AG04450 (cell line): ENCODE measurements around the gene TRIP4. TPM values are rescaled to one million over a fixed set of nuclear protein-coding genes. Genes with fewer than 3 reads are reported as not detected.
A peak's percentile ranks its signal among the peaks of the same experiment; 100 is the strongest.
"Not testable (repeated sequence)": the region's sequence is repeated elsewhere in the genome, so short reads cannot be mapped to it uniquely, and the experiment has no call there.

Experiments
- CTCF ChIA-PET: fragments of 300-600, 350-600 bp; formaldehyde crosslinking; extraction: SDS; loops from one replicate; lab custom pipeline; 2022; ENCODE audit warnings: antibody characterized with exemption, inconsistent platforms; lab: Charles Lee
- POLR2A ChIA-PET: fragments of 350-600 bp; formaldehyde crosslinking; extraction: SDS; loops from one replicate; lab custom pipeline; 2021; ENCODE audit warnings: antibody characterized with exemption, inconsistent platforms; lab: Yijun Ruan, JAX
- DNase-seq: peaks from one replicate; pipeline ENCODE4 v3.0.0-alpha.2; 2011; ENCODE audit warnings: low read depth, low spot score
- H3K27ac ChIP-seq: one replicate; pipeline ENCODE4 v1.5.1; 2012; ENCODE audit warnings: low read depth, low read length, control low read depth
- H3K27me3 ChIP-seq: one replicate; pipeline ENCODE4 v1.6.0; 2012; ENCODE audit warnings: low read length; ENCODE audit not compliant: control insufficient read depth, insufficient read depth
- H3K4me3 ChIP-seq: 2 replicates; pipeline ENCODE4 v1.5.1; 2011; ENCODE audit warnings: mild to moderate bottlenecking, low read depth, low read length, control low read depth
- H3K9me3 ChIP-seq: 2 replicates; pipeline ENCODE4 v1.5.1; 2012; ENCODE audit warnings: low read length; ENCODE audit not compliant: control insufficient read depth, insufficient read depth
- polyA plus RNA-seq: library from polyadenylated mRNA; depleted of rRNA; stranded (reverse); fragments of >200 nt; gene quantifications from 2 replicates; pipeline ENCODE4 v1.2.3, GENCODE V29; 2011
- TF ChIP-seq, protein P1 (sequence below): IDR thresholded peaks from 2 replicates; pipeline ENCODE4 v1.5.1; 2011; ENCODE audit warnings: low read depth, low read length, control low read depth, inconsistent platforms

TRIP4 gene
- polyA plus RNA-seq, 1 experiment = 28.0 TPM

DNA sequence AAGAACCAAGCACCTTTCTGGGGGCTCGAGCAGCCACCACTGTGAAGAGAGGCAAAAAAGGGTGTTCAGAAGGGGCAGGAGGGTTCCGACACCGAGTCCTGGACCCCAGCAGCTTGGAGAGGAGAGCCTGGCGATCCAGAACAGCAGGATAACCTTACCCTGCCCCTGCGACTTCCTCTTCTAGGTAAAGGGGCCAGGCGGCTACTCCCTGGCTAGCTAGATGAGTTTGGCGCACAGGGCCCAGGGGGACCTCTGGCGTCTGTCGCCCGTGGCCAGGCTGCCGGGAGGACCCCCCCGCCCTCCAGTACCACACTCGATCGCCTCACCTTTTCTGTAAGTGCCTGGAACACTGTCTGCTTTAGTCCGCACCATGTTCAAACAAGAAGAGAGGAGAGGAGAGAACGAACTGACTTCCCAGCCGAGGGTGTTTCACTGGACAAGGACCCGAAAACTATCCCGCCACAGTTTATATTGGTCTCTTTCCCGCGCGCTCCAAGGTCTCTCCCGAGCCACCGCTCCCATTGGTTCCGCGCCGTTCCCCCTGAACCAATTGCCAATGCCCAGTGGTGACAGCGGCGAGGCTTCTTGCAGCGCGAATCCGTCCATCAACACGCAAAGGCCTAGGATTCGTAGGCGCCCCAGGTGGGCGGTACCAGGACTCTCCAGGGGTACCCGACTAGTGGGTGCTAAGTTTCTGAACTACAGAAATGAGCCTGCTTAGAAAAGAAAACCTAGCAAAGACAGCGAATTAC is 6.5 kb upstream of the TRIP4 start, which contains the start of gene PCLAF:
Gene PCLAF (minus strand): TSS at position 442 of the 752 bp plus-strand sequence. CDS start 70 bp downstream, at position 372.
- DNase-seq = peak; percentile 90
- ChIA-PET POLR2A (interaction anchor here (1.5 kb wide), 1 partner anchor 122 kb away, joined by 4 read pairs; no protein-coding TSS in a partner anchor), CTCF (no interaction called here)
- Histone ChIP-seq H3K27ac (peak within 1 kb of the TSS; percentile 57), H3K27me3 (no peaks in the 10 kb centered on the region), H3K9me3 (no peaks in the 10 kb centered on the region), H3K4me3 (peak within 1 kb of the TSS; percentile 75)
- TF ChIP-seq, protein P1, sequence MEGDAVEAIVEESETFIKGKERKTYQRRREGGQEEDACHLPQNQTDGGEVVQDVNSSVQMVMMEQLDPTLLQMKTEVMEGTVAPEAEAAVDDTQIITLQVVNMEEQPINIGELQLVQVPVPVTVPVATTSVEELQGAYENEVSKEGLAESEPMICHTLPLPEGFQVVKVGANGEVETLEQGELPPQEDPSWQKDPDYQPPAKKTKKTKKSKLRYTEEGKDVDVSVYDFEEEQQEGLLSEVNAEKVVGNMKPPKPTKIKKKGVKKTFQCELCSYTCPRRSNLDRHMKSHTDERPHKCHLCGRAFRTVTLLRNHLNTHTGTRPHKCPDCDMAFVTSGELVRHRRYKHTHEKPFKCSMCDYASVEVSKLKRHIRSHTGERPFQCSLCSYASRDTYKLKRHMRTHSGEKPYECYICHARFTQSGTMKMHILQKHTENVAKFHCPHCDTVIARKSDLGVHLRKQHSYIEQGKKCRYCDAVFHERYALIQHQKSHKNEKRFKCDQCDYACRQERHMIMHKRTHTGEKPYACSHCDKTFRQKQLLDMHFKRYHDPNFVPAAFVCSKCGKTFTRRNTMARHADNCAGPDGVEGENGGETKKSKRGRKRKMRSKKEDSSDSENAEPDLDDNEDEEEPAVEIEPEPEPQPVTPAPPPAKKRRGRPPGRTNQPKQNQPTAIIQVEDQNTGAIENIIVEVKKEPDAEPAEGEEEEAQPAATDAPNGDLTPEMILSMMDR = no peak

DNA sequence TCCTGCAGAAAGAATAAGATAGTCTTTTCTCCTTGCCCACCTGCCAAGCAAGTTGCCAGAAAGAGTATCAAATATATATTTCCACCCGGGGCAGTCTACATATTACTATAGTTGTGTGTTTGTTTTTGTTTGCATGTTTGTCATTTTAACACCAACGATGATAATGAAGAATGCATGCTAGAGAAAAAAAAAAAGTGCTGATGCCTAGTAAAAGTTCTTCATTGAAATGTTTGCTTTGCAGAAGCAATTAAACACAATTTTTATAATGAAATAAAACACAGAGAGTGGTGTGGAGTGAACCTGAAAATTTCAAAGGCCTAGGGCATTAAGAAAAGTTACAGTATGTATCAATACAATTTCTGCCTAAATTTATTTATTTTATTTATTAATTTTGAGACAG is 3.9 kb upstream of the TRIP4 start:
- no peak overlapping the region for H3K4me3 ChIP-seq
- POLR2A ChIA-PET = no interaction called here
- TF ChIP-seq, protein P1 = no peak
- no peak overlapping the region for H3K27ac ChIP-seq
- no peaks in the 10 kb centered on the region for H3K27me3 ChIP-seq
- H3K9me3 ChIP-seq = no peaks in the 10 kb centered on the region; the same call in 1 of the 2 replicates
- no peak for DNase-seq
- CTCF ChIA-PET = no interaction called here

DNA sequence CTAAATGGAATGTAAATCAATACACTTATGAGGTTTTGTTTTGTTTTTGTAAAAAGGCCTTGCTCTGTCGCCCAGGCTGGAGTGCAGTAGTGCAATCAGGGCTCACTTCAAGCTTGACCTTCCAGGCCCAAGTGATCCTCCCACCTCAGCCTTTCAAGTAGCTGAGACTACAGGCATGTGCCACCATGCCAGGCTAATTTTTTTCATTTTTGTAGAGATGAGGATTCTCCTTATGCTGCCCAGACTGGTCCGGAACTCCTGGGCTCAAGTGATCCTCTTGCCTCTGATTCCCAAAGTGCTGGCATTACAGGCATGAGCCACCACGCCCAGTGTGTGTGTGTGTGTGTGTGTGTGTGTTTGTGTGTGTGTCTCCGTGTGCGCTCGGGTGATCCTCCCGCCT is 1.3 kb upstream of the TRIP4 start:
- POLR2A ChIA-PET = interaction anchor here (1.3 kb wide), 1 partner anchor 223 kb away, joined by 3 read pairs; the partner anchor contains the start of gene PPIB
- no peaks in the 10 kb centered on the region for H3K27me3 ChIP-seq
- CTCF ChIA-PET = no interaction called here
- H3K9me3 ChIP-seq = no peaks in the 10 kb centered on the region; the same call in 1 of the 2 replicates
- no peak for DNase-seq
- TF ChIP-seq, protein P1 = no peak
- no peak overlapping the region for H3K27ac ChIP-seq
- no peak overlapping the region for H3K4me3 ChIP-seq

DNA sequence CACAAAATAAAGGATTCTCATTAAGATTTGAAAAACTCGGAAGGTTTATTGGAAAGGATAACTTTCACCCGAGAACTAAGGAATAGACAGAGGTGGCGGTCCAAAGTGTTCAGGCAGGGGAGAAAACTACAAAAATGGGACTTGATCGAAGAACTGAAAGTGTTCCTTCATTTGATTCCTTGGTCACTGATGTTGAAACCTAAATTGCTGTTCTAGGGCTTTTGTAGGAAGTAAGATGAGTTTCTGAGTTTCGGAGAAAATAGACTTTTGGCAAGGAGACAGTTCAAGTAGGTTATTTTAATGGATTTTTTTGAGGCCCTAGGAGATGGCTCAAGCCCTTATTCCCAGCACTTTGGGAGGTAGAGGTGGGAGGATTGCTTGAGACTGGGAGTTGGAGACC is 1.4 kb downstream of the TRIP4 start:
- H3K4me3 ChIP-seq = peak overlapping the region; percentile 73; the same call in 1 of the 2 replicates
- no peaks in the 10 kb centered on the region; the same call in 1 of the 2 replicates for H3K9me3 ChIP-seq
- H3K27ac ChIP-seq = peak overlapping the region; percentile 11
- POLR2A ChIA-PET = no interaction called here
- TF ChIP-seq, protein P1 = no peak
- H3K27me3 ChIP-seq = no peaks in the 10 kb centered on the region
- DNase-seq = no peak
- CTCF ChIA-PET = interaction anchor here (1.4 kb wide), 1 partner anchor 236 kb away, joined by 4 read pairs; no protein-coding TSS in a partner anchor

DNA sequence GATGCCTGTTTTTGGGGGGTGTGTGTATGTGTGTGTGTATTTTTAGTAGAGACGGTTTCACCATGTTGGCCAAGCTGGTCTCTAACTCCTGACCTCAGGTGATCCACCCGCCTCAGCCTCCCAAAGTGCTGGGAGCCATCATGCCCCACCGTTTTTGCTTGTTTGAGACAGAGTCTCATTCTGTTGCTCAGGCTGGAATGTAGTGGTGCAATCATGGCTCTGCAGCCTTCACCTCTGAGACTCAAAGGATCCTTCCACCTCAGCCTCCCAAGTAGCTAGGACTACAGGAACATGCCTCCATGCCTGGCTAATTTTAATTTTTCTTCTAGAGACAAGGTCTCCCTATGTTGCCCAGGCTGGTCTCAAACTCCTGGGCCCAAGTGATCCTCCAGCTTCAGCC is 4.8 kb downstream of the TRIP4 start:
- H3K27me3 ChIP-seq, H3K27ac ChIP-seq, DNase-seq, CTCF ChIA-PET, H3K4me3 ChIP-seq, H3K9me3 ChIP-seq: not testable (repeated sequence)
- POLR2A ChIA-PET = interaction anchor here (0.7 kb wide), 1 partner anchor 178 kb away, joined by 4 read pairs; no protein-coding TSS in a partner anchor
